GM19035 (cell line): ENCODE data around the gene SLC25A15.
"Not testable (repeated sequence)": the region's sequence is repeated elsewhere in the genome, so short reads cannot be mapped to it uniquely, and the experiment has no call there.

Experiments used
- ATAC-seq: cut with Tn5 transposase; IDR thresholded peaks from one replicate; pipeline ENCODE4 v1.9.1; 2021; ENCODE audit not compliant: unreplicated experiment

Gene SLC25A15

DNA sequence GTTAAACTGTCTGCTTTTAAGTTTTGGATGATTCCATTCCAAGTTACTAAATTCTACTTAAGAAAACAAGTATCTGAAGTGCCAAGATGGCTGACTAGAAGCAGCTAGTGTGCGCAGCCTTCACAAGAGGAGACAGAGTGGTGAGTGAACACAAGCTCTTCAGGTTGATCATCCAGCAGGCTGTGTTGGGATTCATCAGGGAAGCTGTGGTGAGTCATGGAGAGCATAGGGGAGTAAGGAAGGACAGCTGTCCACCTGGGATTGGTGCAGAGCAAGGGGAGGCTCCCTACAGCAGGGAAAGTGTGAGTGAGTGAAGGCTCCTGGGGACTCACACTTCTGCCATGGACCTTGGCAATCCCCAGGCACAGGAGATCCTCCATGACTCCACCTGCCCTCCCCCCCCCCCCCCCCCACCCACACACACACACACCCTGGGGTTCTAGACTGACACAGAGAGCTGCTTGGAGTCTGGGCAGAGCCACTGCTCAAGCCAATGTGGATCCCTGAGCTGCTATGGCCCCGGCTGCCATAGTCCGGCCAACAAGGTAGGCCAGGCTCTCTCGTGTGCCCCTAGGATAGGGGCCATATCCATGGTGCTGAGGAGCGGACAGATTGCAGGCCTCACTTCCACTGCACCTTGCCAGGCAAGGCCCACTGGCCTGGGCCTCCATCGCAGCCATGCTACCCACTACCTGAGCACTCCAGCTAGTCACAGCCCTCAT lies 23.5 kb downstream of the SLC25A15 start:
- no peak for ATAC-seq

DNA sequence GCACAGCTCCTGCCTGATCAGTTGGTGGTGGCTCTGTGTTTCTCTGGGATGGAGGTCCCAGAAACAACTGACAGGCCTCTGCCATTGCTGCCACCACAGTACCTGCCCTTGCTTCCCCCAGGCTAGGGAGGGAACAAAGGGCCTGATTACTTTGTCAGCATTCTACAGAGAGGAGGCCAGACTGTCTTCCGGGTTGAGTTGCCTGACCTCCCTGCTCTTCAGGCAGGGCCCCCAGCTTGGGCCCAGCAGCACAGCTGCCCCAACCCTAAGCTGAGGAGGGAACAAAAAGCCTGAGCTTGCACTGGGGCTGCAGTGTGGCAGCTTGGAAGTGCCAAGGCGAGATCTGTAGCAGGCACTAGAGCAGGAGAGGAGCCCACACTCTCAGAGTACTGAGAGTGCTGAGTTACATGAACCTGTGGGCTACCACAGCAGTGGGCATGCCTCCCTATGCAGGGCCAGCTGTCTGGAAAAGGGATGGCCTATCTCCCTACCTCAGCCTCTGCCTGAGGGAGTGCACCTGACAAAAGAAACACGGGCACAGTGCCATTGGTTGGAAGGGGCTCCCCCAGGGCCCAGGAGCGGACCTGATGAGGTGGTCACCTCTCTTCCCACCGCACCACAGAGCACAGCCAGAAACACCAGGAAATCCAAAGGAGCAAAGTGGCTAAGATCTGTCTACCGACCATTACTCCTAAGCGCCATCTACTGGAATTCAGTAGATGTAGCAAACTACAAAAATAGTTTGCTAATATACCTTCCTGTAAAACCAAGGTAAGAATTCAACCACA lies 24.4 kb downstream of the SLC25A15 start:
- ATAC-seq = no peak

DNA sequence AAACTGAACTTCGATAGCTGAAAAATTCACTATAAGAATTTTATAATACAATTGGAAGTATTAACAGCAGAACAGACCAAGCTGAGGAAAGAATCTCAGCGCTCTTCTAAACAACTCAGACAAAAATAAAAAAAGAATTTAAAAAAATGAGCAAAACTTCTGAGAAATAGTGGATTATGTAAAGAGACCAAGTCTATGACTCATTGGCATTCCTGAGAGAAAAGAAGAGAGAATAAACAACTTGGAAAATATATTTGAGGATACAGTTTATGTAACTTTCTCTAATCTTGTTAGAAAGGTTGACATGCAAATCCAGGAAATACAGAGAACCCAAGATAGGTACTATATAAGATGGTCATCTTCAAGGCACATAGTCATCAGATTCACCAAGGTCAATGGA lies 25.4 kb downstream of the SLC25A15 start:
- no peak for ATAC-seq

GRCh38 chr13:40818926-40819325 lies 29.5 kb downstream of the SLC25A15 start:
- ATAC-seq = no peak

DNA sequence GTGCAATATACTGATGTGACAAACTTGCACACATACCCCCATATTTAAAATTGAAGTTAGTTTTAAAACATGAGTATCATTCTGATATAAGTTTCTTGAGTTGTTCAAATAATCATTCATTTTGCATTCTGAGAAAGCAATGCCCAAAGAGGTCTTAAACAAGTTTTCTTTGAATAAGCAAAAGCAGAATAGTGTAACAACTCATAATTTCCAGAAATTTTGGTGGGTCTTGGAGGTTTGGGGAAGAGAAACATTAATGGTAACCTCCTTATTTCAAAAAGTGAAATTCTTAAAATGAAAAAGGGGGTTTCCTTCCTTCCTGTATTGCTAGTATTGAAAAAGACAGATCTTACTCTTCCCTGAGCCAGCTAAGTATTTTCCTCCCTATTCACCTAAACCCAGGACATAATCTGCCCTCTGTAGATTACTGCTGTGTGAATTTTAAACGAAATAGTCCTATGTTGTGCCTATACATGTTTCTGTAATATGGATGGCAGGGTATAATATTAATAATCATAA lies 30.4 kb downstream of the SLC25A15 start:
- no peak for ATAC-seq

DNA sequence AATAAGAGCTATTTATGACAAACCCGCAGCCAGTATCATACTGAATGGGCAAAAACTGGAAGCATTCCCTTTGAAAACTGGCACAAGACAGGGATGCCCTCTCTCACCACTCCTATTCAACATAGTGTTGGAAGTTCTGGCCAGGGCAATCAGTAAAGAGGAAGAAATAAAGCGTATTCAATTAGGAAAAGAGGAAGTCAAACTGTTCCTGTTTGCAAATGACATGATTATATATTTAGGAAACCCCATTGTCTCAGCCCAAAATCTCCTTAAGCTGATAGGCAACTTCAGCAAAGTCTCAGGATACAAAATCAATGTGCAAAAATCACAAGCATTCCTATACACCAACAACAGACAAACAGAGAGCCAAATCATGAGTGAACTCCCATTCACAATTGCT lies 50.3 kb downstream of the SLC25A15 start:
- not testable (repeated sequence) for ATAC-seq

DNA sequence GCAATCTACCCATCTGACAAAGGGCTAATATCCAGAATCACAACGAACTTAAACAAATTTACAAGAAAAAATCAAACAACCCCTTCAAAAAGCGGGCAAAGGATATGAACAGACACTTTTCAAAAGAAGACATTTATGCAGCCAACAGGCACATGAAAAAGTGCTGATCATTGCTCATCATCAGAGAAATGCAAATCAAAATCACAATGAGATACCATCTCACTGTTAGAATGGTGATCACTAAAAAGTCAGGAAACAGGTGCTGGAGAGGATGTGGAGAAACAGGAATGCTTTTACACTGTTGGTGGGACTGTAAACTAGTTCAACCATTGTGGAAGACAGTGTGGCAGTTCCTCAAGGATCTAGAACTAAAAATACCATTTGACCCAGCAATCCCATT lies 51.5 kb downstream of the SLC25A15 start:
- not testable (repeated sequence) for ATAC-seq
